LNCaP clone FGC (cell line): Measurements from ENCODE around the gene KATNAL1.

Experiments
- DNase-seq: peaks from one replicate; pipeline ENCODE4 v3.0.0-alpha.2; 2011; ENCODE audit warnings: low read depth
- H3K4me3 ChIP-seq: 2 replicates; pipeline ENCODE4 v1.5.1; 2011; ENCODE audit warnings: mild to moderate bottlenecking, low read depth, low read length, control low read depth
- TF ChIP-seq, protein P1 (sequence below): IDR thresholded peaks from 2 replicates; pipeline ENCODE4 v1.5.1; 2012; ENCODE audit warnings: mild to moderate bottlenecking; ENCODE audit not compliant: control insufficient read depth, insufficient read depth; ENCODE audit errors: extremely low read depth

KATNAL1 gene

DNA sequence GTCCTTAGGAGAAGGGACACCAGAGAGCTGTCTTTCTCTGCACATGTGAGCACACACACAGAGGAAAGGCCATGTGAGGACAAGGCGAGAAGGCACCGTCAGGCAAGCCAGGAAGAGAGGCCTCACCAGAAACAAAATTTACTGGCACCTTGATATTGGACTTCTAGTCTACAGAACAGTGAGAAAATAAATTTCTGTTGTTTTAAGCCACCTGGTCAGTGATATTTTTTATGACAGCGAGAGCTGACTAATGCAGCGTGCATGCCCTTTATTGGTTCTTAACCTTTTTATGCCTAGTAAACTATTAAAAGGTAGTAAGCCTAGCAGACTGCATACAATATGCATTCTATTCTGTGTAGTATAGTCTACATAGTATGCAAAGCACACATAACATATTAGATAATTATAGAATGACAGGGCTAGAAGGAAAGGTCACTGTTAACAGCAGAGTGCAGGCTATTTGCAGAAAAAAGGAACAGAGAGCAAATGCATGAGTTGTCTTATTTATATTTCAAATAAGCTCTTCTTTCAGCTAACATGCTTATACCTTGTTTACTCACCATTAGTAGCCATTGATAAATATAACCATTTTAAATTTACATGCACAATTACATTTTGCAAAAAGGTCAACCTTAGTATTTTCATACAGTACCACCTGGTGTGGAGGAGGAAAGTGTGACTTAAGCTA, 25.2 kb upstream of the KATNAL1 start:
- TF ChIP-seq, protein P1, sequence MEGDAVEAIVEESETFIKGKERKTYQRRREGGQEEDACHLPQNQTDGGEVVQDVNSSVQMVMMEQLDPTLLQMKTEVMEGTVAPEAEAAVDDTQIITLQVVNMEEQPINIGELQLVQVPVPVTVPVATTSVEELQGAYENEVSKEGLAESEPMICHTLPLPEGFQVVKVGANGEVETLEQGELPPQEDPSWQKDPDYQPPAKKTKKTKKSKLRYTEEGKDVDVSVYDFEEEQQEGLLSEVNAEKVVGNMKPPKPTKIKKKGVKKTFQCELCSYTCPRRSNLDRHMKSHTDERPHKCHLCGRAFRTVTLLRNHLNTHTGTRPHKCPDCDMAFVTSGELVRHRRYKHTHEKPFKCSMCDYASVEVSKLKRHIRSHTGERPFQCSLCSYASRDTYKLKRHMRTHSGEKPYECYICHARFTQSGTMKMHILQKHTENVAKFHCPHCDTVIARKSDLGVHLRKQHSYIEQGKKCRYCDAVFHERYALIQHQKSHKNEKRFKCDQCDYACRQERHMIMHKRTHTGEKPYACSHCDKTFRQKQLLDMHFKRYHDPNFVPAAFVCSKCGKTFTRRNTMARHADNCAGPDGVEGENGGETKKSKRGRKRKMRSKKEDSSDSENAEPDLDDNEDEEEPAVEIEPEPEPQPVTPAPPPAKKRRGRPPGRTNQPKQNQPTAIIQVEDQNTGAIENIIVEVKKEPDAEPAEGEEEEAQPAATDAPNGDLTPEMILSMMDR: no peak
- no peak overlapping the region for H3K4me3 ChIP-seq
- no peak for DNase-seq

- TF ChIP-seq, protein P1: no peak
- no peak for DNase-seq
- H3K4me3 ChIP-seq: no peak overlapping the region
Observed at GRCh38 chr13:30331331-30331771, 24.0 kb upstream of the KATNAL1 start.

GRCh38 chr13:30329009-30329585, 21.7 kb upstream of the KATNAL1 start:
- H3K4me3 ChIP-seq: no peak overlapping the region
- no peak for DNase-seq
- TF ChIP-seq, protein P1: no peak

- H3K4me3 ChIP-seq: no peak overlapping the region
- TF ChIP-seq, protein P1: no peak
- DNase-seq: no peak
Observed at GRCh38 chr13:30325668-30326067, 18.3 kb upstream of the KATNAL1 start.

GRCh38 chr13:30323524-30323923, 16.2 kb upstream of the KATNAL1 start:
- no peak overlapping the region for H3K4me3 ChIP-seq
- DNase-seq: no peak
- TF ChIP-seq, protein P1: no peak

- TF ChIP-seq, protein P1: no peak
- no peak for DNase-seq
- H3K4me3 ChIP-seq: no peak overlapping the region
Observed at GRCh38 chr13:30322428-30322827, 15.1 kb upstream of the KATNAL1 start.
